Measurements from ENCODE around the gene NSMCE4A. TPM values are rescaled to one million over a fixed set of nuclear protein-coding genes. Genes with fewer than 3 reads are reported as not detected.
A peak's percentile ranks its signal among the peaks of the same experiment; 100 is the strongest.
"Not testable (repeated sequence)": the region's sequence is repeated elsewhere in the genome, so short reads cannot be mapped to it uniquely, and the experiment has no call there.

Gene NSMCE4A
- total RNA-seq, 3 donors from 2014 or later = 81.0 to 85.2 (median 82.3) TPM

- Mint-ChIP-seq H3K4me3 (no peak overlapping the region), H3K27me3 (ENCODE audit: low read depth) (peaks cover 15% of the 10 kb centered on the region), H3K4me1 (ENCODE audit: low read depth) (no peaks in the 10 kb centered on the region), H3K9me3 (peaks cover 10% of the 10 kb centered on the region), H3K36me3 (ENCODE audit: insufficient read depth) (no peaks in the 10 kb centered on the region)
- DNase-seq (no peak), ATAC-seq (no peak)
Observed at GRCh38 chr10:122007415-122007814, 32.4 kb upstream of the NSMCE4A start.

GRCh38 chr10:122001698-122002097 lies 26.7 kb upstream of the NSMCE4A start:
- Mint-ChIP-seq H3K36me3 (ENCODE audit: insufficient read depth) (no peaks in the 10 kb centered on the region), H3K27me3 (ENCODE audit: low read depth) (peaks cover 7% of the 10 kb centered on the region), H3K4me3 (no peak overlapping the region), H3K4me1 (ENCODE audit: low read depth) (no peaks in the 10 kb centered on the region), H3K9me3 (peaks cover 23% of the 10 kb centered on the region)
- DNase-seq (no peak), ATAC-seq (no peak)

GRCh38 chr10:121999301-121999700 lies 24.3 kb upstream of the NSMCE4A start:
- Mint-ChIP-seq H3K4me1 (ENCODE audit: low read depth) (no peaks in the 10 kb centered on the region), H3K9me3 (peaks cover 21% of the 10 kb centered on the region), H3K36me3 (ENCODE audit: insufficient read depth) (no peaks in the 10 kb centered on the region), H3K27me3 (ENCODE audit: low read depth) (peaks cover 22% of the 10 kb centered on the region), H3K4me3 (no peak overlapping the region)
- DNase-seq (no peak), ATAC-seq (no peak)

- Mint-ChIP-seq H3K36me3 (ENCODE audit: insufficient read depth) (no peaks in the 10 kb centered on the region), H3K9me3 (peaks cover 21% of the 10 kb centered on the region), H3K4me1 (ENCODE audit: low read depth) (no peaks in the 10 kb centered on the region), H3K4me3 (no peak overlapping the region), H3K27me3 (ENCODE audit: low read depth) (peaks cover 22% of the 10 kb centered on the region)
- DNase-seq (no peak), ATAC-seq (no peak)
Observed at GRCh38 chr10:121998462-121998861, 23.4 kb upstream of the NSMCE4A start.

- Mint-ChIP-seq H3K4me1 (ENCODE audit: low read depth) (no peaks in the 10 kb centered on the region), H3K4me3 (no peak overlapping the region), H3K27me3 (ENCODE audit: low read depth) (peaks cover 27% of the 10 kb centered on the region), H3K9me3 (peaks cover under 1% of the 10 kb centered on the region), H3K36me3 (ENCODE audit: insufficient read depth) (no peaks in the 10 kb centered on the region)
- ATAC-seq (no peak), DNase-seq (no peak)
Observed at GRCh38 chr10:121994429-121994941, 19.5 kb upstream of the NSMCE4A start.

GRCh38 chr10:121991727-121992126 lies 16.7 kb upstream of the NSMCE4A start:
- peaks cover 36% of the 10 kb centered on the region for H3K27me3 Mint-ChIP-seq (ENCODE audit: low read depth)
- not testable (repeated sequence) for H3K4me1 Mint-ChIP-seq (ENCODE audit: low read depth); DNase-seq; ATAC-seq; H3K36me3 Mint-ChIP-seq (ENCODE audit: insufficient read depth); H3K4me3 Mint-ChIP-seq; H3K9me3 Mint-ChIP-seq

- Mint-ChIP-seq H3K4me3 (no peak overlapping the region), H3K27me3 (ENCODE audit: low read depth) (peaks cover 28% of the 10 kb centered on the region)
Observed at GRCh38 chr10:121990015-121990677, 15.1 kb upstream of the NSMCE4A start.

GRCh38 chr10:121988361-121989324 lies 13.6 kb upstream of the NSMCE4A start, which contains the start of gene TACC2:
TSS of gene TACC2 (plus strand) at chr10:121989163. CDS start at chr10:122021982, 32,819 bp downstream.
- ATAC-seq = no peak
- H3K4me3 Mint-ChIP-seq = no peak within 1 kb of the TSS
- H3K36me3 Mint-ChIP-seq (ENCODE audit: insufficient read depth) = peaks cover 4% of the 10 kb centered on the region
- DNase-seq = no peak
- H3K4me1 Mint-ChIP-seq (ENCODE audit: low read depth) = no peaks in the 10 kb centered on the region
- peaks cover 24% of the 10 kb centered on the region for H3K27me3 Mint-ChIP-seq (ENCODE audit: low read depth)
- H3K9me3 Mint-ChIP-seq = peaks cover 20% of the 10 kb centered on the region

More at GRCh38 chr10:121990015-121990677, 15.1 kb upstream of the NSMCE4A start:
- ATAC-seq (no peak), DNase-seq (no peak)
- H3K36me3 Mint-ChIP-seq (ENCODE audit: insufficient read depth) = no peaks in the 10 kb centered on the region
- peaks cover 5% of the 10 kb centered on the region for H3K9me3 Mint-ChIP-seq
- no peaks in the 10 kb centered on the region for H3K4me1 Mint-ChIP-seq (ENCODE audit: low read depth)

GRCh38 chr10:121984463-121984862 lies 9.4 kb upstream of the NSMCE4A start:
- Mint-ChIP-seq H3K4me1 (ENCODE audit: low read depth) (no peaks in the 10 kb centered on the region), H3K4me3 (no peak overlapping the region), H3K36me3 (ENCODE audit: insufficient read depth) (peaks cover 4% of the 10 kb centered on the region), H3K27me3 (ENCODE audit: low read depth) (peaks cover 17% of the 10 kb centered on the region), H3K9me3 (peaks cover 22% of the 10 kb centered on the region)
- no peak for DNase-seq
- ATAC-seq = no peak

- Mint-ChIP-seq H3K27me3 (ENCODE audit: low read depth) (peaks cover 17% of the 10 kb centered on the region), H3K4me3 (no peak overlapping the region)
Observed at GRCh38 chr10:121983852-121984251, 8.8 kb upstream of the NSMCE4A start.

GRCh38 chr10:121981346-121981745 lies 6.3 kb upstream of the NSMCE4A start:
- no peak overlapping the region for H3K4me3 Mint-ChIP-seq
- H3K9me3 Mint-ChIP-seq = peaks cover 18% of the 10 kb centered on the region
- ATAC-seq (no peak), DNase-seq (no peak)
- H3K27me3 Mint-ChIP-seq (ENCODE audit: low read depth) = peaks cover 2% of the 10 kb centered on the region
- no peaks in the 10 kb centered on the region for H3K4me1 Mint-ChIP-seq (ENCODE audit: low read depth)
- peaks cover 4% of the 10 kb centered on the region for H3K36me3 Mint-ChIP-seq (ENCODE audit: insufficient read depth)

More at GRCh38 chr10:121983852-121984251, 8.8 kb upstream of the NSMCE4A start:
- peaks cover 4% of the 10 kb centered on the region for H3K36me3 Mint-ChIP-seq (ENCODE audit: insufficient read depth)
- H3K9me3 Mint-ChIP-seq = peaks cover 22% of the 10 kb centered on the region
- no peaks in the 10 kb centered on the region for H3K4me1 Mint-ChIP-seq (ENCODE audit: low read depth)
- ATAC-seq (no peak), DNase-seq (no peak)

GRCh38 chr10:121978511-121978910 lies 3.5 kb upstream of the NSMCE4A start:
- H3K27me3 Mint-ChIP-seq (ENCODE audit: low read depth) = no peaks in the 10 kb centered on the region
- H3K9me3 Mint-ChIP-seq = peaks cover 1% of the 10 kb centered on the region
- peaks cover 7% of the 10 kb centered on the region for H3K4me1 Mint-ChIP-seq (ENCODE audit: low read depth)
- no peak overlapping the region for H3K4me3 Mint-ChIP-seq
- DNase-seq = no peak
- ATAC-seq = no peak
- H3K36me3 Mint-ChIP-seq (ENCODE audit: insufficient read depth) = no peaks in the 10 kb centered on the region

- peaks cover 9% of the 10 kb centered on the region for H3K36me3 Mint-ChIP-seq (ENCODE audit: insufficient read depth)
- H3K4me3 Mint-ChIP-seq = peak overlapping the region; percentile 35
Observed at GRCh38 chr10:121976607-121977006, 1.6 kb upstream of the NSMCE4A start.

GRCh38 chr10:121975295-121976086 lies 474 bp upstream of the NSMCE4A start:
- Mint-ChIP-seq H3K36me3 (ENCODE audit: insufficient read depth) (peaks cover 9% of the 10 kb centered on the region), H3K9me3 (no peaks in the 10 kb centered on the region), H3K27me3 (ENCODE audit: low read depth) (no peaks in the 10 kb centered on the region), H3K4me3 (peak overlapping the region; percentile 67), H3K4me1 (ENCODE audit: low read depth) (peaks cover 24% of the 10 kb centered on the region)
- DNase-seq (no peak), ATAC-seq (peak in 1 of 2 donors; percentile 18)

More at GRCh38 chr10:121976607-121977006, 1.6 kb upstream of the NSMCE4A start:
- peaks cover 22% of the 10 kb centered on the region for H3K4me1 Mint-ChIP-seq (ENCODE audit: low read depth)
- ATAC-seq (no peak), DNase-seq (no peak)
- no peaks in the 10 kb centered on the region for H3K9me3 Mint-ChIP-seq
- H3K27me3 Mint-ChIP-seq (ENCODE audit: low read depth) = no peaks in the 10 kb centered on the region
